Mesenteric fat pad (tissue), 1 donor: ENCODE results near the gene C12orf60. TPM values are rescaled to one million over a fixed set of nuclear protein-coding genes. Genes with fewer than 3 reads are reported as not detected.

Experiments used
- DNase-seq: peaks from one replicate; pipeline ENCODE4 v3.0.0-alpha.2; 2020; ENCODE audit warnings: low spot score
- total RNA-seq: library from RNA; stranded (reverse); fragmentation: NEBNext Ultra II Directional; extraction: Animal tissue kit (Norgen Biotek cat#: 25700); gene quantifications from one replicate; pipeline ENCODE4 v1.2.1, GENCODE V29; 2021
- donor health status: DM: yes; HTN: yes; CAD: no.

C12orf60 gene
- total RNA-seq, 1 donor from 2014 or later: 0.51 TPM

- no peak for DNase-seq
Measured at GRCh38 chr12:14776236-14776961, 27.1 kb upstream of the C12orf60 start.

DNA sequence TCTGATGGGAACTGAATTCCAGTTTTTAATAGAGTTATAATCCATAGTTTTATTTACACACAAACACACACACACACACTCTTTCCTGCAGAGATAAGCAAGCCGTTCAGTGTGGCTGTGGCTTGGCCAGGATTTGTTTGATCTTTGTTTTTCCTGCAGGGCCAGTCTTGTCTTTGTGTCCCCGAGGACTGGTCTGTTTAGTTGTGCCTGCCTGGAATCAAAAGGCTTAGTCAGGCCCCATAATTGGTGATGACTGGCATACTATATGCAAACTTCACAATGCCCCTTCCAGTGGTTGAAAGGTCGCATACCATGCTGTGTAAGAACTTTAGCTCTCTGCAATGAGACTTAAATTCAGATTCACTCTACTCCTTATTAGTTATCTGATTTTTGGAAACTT, 26.2 kb upstream of the C12orf60 start:
- DNase-seq: no peak

GRCh38 chr12:14779834-14780233, 23.6 kb upstream of the C12orf60 start:
- DNase-seq: no peak

DNA sequence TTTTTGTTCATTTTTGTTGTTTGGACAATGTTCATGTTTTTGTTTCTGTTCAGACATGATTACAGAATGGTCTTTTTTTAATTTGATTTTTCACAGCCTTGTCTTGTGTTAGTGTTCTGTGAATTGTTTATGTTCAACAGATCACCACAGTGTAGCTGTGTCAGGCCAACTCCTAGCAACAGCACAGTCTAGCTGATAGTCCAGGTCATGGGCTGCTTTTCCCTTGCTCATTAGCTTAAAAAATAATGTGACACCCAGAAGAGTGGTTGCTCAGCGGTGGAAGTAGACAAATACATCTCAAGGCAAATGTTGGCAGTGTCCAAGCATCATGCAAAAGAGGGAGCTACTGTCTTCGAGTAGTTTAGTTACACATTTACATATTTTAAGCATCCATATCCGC, 22.6 kb upstream of the C12orf60 start:
- no peak for DNase-seq

GRCh38 chr12:14781563-14781962, 21.9 kb upstream of the C12orf60 start:
- DNase-seq: no peak

- DNase-seq: no peak
Measured at GRCh38 chr12:14782756-14783155, 20.7 kb upstream of the C12orf60 start.

GRCh38 chr12:14784471-14784870, 19.0 kb upstream of the C12orf60 start:
- DNase-seq: no peak

- no peak for DNase-seq
Measured at GRCh38 chr12:14785568-14785967, 17.9 kb upstream of the C12orf60 start.

DNA sequence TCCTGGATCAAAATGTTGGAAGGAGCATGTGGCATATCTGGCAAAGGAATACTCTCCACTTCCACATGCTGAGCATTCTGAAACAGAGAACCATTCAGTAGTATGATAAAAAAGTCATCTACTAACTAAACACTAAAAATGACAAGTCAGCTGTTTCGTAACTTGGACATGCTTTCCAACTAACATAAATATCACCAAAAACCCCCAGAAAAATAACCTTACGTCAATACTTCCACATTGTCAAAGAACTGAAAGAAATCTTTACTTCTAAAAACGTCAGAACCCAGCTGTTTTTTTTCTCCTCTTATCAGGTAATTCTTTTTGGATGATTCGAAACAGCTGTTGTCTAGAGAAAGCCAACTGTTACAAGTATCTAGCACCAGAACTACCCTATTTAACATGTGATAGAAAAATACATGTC, 8.4 kb upstream of the C12orf60 start:
- no peak for DNase-seq

DNA sequence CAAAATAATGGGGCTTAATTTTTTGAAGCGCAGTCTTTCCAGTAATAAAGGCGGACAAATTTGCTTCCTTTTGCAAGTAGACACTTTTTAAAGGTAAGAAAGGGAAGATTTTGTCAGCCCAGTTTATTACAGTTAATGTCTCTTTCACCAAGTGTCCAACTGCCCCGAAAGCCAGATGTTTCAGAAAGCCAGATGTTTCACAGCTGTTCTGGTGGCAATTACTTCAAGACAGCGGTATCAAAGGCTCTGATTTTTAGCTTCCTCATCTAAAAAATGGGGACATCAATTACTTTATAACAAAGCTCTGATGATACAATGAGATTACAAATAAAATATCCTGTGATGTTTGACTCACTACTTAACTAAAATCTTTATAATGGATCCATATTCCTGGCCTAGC, 1.2 kb upstream of the C12orf60 start:
- DNase-seq: no peak

DNA sequence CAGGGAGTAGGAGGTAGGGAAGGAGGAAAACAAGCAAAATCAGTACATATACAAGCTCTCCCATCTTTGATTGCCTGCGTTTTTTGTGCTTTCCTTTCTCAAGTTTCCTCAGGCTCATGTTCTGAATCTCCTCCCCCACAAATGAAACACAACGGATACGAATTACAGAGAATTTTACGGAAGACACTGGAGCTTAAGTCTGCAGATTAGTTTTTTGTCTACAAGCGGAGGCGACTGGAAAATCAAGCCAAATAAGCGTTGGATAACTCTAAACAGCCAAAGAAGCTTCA, 804 bp upstream of the C12orf60 start:
- DNase-seq: no peak

- no peak for DNase-seq
Measured at GRCh38 chr12:14803830-14804160, 325 bp downstream of the C12orf60 start.

- DNase-seq: no peak
Measured at GRCh38 chr12:14810167-14810952, 6.9 kb downstream of the C12orf60 start.

DNA sequence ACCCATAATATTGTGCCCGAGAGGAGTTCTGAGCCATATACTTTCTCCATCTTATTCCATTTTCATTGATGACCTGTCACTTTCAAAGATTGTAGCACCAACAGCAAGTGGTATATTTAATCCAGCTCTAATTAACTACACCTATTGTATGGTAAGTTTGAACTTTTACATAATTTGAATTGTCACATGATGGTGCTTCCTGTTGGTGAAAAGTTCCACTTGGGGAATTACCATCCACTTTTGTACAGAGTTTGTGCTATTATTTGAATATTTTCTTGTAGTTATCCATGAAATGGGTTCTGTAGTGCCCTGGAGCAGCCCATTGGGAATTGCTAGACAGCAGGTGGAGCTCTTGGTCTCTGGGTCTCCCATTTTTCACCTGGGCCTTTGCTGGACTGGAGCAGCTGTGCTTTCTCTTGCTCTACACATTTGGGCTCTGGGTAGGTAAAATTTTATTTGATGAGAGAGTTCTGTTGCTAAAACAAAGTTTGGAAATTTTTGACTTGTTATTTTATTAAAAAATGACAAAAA, 7.5 kb downstream of the C12orf60 start:
- no peak for DNase-seq

DNA sequence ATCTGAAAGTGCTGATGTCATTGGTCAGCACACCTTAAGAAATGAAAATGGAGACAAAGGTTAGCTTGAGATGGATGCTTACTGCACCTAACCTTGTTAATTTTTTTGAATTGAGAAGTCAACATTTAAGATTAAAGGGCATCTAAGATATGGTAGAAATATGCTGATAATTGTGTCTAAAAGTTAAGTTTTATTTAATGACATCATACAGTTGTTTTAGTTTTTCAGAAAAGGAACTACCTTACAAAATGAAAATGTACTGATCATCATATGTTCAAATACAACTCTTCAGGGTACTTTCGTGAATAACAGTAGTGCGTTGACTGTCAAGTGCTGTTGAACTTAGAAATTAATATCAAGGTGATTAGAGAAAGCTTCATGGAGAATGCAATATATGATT, 8.0 kb downstream of the C12orf60 start:
- DNase-seq: no peak

DNA sequence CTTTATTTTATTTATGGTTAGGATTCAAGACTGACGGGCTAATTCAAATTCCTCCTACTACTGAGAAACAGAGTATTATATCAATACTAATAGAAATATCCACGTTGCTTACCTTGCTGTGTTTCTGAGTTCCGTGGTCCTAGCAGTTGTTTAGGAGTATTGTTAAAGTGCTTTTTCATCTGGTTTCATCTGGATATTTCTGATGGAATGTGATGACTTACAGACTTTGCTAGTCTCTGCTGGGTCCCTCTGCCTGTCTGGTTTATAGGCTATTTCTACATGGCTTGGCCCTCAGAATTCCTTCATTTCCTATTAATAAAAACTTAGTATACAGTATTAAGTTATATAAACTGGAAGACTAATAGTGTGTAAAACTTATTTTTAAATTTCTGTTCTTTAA, 10.5 kb downstream of the C12orf60 start, which contains the start of gene SMCO3:
Gene SMCO3 (minus strand): TSS at position 169 of the 400 bp plus-strand sequence. CDS start 7,502 bp downstream, outside the sequence.
- no peak for DNase-seq

DNA sequence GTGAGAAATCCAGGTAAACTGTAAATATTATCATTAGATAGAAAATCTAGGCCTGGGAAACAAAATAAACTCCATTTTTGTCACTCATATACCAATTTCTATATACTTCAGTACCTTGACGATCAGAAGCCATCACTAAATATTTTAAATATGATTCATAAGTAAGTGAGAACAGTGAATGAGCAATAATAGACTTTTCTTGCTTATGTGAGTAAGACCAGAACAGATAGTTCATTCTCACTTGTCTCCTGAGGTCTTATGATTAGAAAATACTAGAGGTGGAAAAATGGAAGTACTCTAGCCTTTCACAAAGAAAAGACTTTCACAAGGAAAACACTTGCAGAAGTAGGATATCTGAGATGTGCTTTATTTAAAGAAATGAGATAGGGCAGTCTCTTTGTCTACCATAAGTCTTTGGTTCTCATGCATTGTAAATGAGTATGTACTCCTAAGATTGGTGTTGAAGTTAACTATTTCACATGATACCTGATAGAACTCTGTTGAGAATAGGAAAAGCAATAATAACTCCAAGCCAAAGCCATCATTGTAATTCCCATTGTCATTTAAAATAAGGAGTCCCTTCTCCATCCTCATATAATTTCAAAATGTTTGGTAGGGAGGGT, 20.7 kb downstream of the C12orf60 start:
- DNase-seq: no peak

GRCh38 chr12:14825256-14825655, 21.8 kb downstream of the C12orf60 start:
- no peak for DNase-seq

DNA sequence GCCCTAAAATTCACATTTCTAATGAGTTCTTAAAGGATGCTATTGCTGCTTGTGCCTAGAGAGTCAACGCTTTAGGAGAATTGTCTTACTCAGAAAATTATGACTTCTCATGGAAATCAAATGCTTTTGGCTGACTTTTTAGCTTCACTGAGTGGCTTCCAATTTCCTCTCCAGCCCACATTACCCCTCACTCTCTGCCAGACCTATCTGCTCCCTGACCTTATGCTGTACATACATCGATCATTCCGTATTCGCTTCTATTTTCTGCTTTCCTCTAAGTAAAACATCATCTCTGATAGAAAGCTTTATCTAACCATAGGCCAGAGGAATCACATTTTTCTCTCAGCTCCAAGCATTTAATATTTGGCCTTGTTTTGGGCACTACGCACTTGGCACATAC, 23.0 kb downstream of the C12orf60 start:
- DNase-seq: no peak

DNA sequence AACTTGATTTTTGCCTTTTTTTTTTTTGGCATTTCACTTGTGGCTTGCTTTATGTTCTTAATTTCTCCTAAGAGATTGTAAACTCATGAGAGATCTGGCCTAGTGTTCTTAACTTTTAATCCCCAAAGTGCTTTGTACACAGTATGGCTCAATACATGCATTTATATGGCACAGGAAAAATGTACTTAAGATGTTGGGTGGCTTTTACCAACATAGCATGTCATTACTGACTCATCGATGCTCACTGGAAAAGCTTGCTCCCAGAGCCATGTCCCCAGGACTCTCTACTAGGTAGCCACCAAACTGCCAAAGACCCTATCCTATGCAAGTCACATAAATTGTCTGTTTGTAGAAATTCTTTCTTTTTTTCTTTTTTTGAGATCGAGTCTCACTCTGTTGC, 23.6 kb downstream of the C12orf60 start:
- no peak for DNase-seq

DNA sequence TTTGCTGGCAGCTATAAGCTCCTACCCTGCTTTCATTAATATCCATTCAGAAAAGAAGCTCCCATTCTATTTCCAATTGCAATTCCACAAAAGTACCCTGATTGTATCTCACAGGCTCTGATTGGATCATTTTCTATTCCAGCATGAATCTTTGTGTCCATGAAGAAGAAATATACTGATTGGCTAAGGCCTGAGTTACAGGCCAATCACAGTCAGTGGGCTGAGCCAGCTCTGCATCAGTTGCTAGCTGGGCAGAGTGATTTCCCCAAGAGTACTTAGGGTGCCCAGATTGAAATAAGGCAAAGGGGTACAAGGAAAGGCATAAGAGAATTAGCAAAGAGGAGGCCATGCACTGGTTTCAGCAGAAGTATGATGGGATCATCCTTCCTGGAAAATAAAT, 25.4 kb downstream of the C12orf60 start:
- DNase-seq: no peak

DNA sequence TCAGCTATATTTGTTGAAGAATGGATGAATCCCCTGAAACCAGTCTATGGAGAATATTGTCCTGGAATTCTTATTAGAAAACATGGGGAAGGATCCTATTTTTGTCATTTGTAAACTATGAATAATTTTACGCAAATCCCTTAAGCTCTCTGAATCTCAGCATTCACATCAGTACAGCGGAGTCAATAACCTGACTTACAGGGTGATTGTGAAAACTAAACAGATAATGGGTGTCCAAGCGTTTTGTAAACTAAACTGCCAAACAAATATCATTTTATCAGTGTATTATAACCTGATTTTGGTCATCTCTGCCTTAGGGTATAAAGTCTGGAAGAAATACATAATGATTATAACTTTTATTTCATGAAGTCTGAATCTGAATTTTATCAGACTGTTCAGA, 29.9 kb downstream of the C12orf60 start:
- DNase-seq: no peak
